Endothelial cell of umbilical vein (primary cell): ENCODE measurements around the gene PPIE. TPM values are rescaled to one million over a fixed set of nuclear protein-coding genes. Genes with fewer than 3 reads are reported as not detected.

Experiments
- BruUV-seq: library from RNA; stranded (reverse); fragments of 400-500 nt; replicated peaks from 2 replicates; lab custom pipeline; 2021; lab: Mats Ljungman, UMichigan
- CTCF ChIA-PET: fragments of 300-600, 350-600 bp; sonication (Branson Sonifier 250); formaldehyde crosslinking; loops from one replicate; lab custom pipeline; 2021; ENCODE audit warnings: antibody characterized with exemption, inconsistent platforms; lab: Charles Lee
- POLR2A ChIA-PET: fragments of 300-600, 350-600 bp; sonication (Branson Sonifier 250); formaldehyde crosslinking; loops from one replicate; lab custom pipeline; 2021; ENCODE audit warnings: antibody characterized with exemption, inconsistent platforms; lab: Charles Lee
- DNase-seq: peaks from one replicate; pipeline ENCODE4 v3.0.0-alpha.2; 2011; ENCODE audit warnings: low read depth, low spot score
- FAIRE-seq: peaks from 2 replicates; lab custom pipeline; 2011; peaks lifted over from hg19 to GRCh38; lab: Jason Lieb, UNC
- H2AFZ ChIP-seq: 2 replicates; pipeline ENCODE4 v1.6.0; 2012; ENCODE audit warnings: low read depth, low read length, control low read depth, inconsistent platforms
- H3K27ac ChIP-seq: 2 replicates; pipeline ENCODE4 v1.5.1; 2011; ENCODE audit warnings: low read depth, mild to moderate bottlenecking, control low read depth, low read length, moderate library complexity; ENCODE audit not compliant: insufficient read depth
- H3K27me3 ChIP-seq, 2 experiments: 2 replicates each; pipeline versions ENCODE4 v1.6.0 to v1.6.1; 2011; ENCODE audit warnings: low read length in 2 of 2, mixed read lengths in 1 of 2; ENCODE audit not compliant: control insufficient read depth in 2 of 2, insufficient read depth in 2 of 2
- H3K36me3 ChIP-seq, 2 experiments: 2 replicates in 1 of 2; 3 replicates in 1 of 2; pipeline ENCODE4 v1.5.1; 2011; ENCODE audit warnings: low read length in 2 of 2, mild to moderate bottlenecking in 1 of 2, moderate library complexity in 1 of 2; ENCODE audit not compliant: control insufficient read depth in 2 of 2, insufficient read depth in 2 of 2; ENCODE audit errors: extremely low read depth in 1 of 2
- H3K4me1 ChIP-seq: 3 replicates; pipeline ENCODE4 v1.5.1; 2011; ENCODE audit warnings: mild to moderate bottlenecking, low read length; ENCODE audit not compliant: control insufficient read depth, insufficient read depth; ENCODE audit errors: extremely low read depth
- H3K4me2 ChIP-seq: 2 replicates; pipeline ENCODE4 v1.6.1; 2011; ENCODE audit warnings: low read length, control low read depth, mixed read lengths; ENCODE audit not compliant: insufficient read depth
- H3K4me3 ChIP-seq, 3 experiments: fragments of 200-600 bp in 1 of 3; sonication (generic), shearing (Covaris generic) in 1 of 3; replicated peaks in 1 of 3; 2 replicates each; pipeline ENCODE4 v1.5.1; 2011 to 2016; ENCODE audit warnings: control low read depth in 3 of 3, low read length in 3 of 3, mild to moderate bottlenecking in 2 of 3, inconsistent platforms in 1 of 3, low read depth in 1 of 3, moderate library complexity in 1 of 3; ENCODE audit not compliant: insufficient read depth in 1 of 3
- H3K79me2 ChIP-seq: 2 replicates; pipeline ENCODE4 v1.6.0; 2012; ENCODE audit warnings: low read length, inconsistent platforms; ENCODE audit not compliant: control insufficient read depth, insufficient read depth
- H3K9ac ChIP-seq: replicated peaks from 2 replicates; pipeline ENCODE3; 2011; ENCODE audit warnings: low read length, control low read depth; ENCODE audit not compliant: insufficient read depth; ENCODE audit errors: extremely low read depth
- H3K9me1 ChIP-seq: replicated peaks from 3 replicates; pipeline ENCODE4 v1.6.0; 2011; ENCODE audit warnings: mild to moderate bottlenecking, low read length; ENCODE audit not compliant: control insufficient read depth, insufficient read depth; ENCODE audit errors: extremely low read depth
- H3K9me3 ChIP-seq: replicated peaks from 2 replicates; pipeline ENCODE4 v1.5.1; 2012; ENCODE audit warnings: low read length, inconsistent platforms; ENCODE audit not compliant: control insufficient read depth, insufficient read depth
- H4K20me1 ChIP-seq: replicated peaks from 2 replicates; pipeline ENCODE3; 2011; ENCODE audit warnings: mild to moderate bottlenecking, low read length; ENCODE audit not compliant: control insufficient read depth, insufficient read depth; ENCODE audit errors: extremely low read depth
- EZH2 ChIP-seq: IDR thresholded peaks from 2 replicates; pipeline ENCODE4 v1.6.1; 2012; ENCODE audit warnings: borderline replicate concordance, low read depth, mild to moderate bottlenecking, moderate library complexity, low read length, inconsistent platforms; ENCODE audit not compliant: severe bottlenecking
- FOS ChIP-seq: IDR thresholded peaks from 2 replicates; pipeline ENCODE4 v1.6.1; 2011; ENCODE audit warnings: mild to moderate bottlenecking, low read length, moderate library complexity, borderline replicate concordance; ENCODE audit not compliant: insufficient read depth
- GATA2 ChIP-seq: IDR thresholded peaks from 2 replicates; pipeline ENCODE4 v1.7.0; 2011; ENCODE audit warnings: low read depth, mild to moderate bottlenecking, moderate library complexity, mixed read lengths, low read length; ENCODE audit not compliant: insufficient read length, insufficient read depth
- JUN ChIP-seq: IDR thresholded peaks from 2 replicates; pipeline ENCODE4 v1.6.1; 2011; ENCODE audit warnings: borderline replicate concordance, low read depth; ENCODE audit not compliant: insufficient read length, insufficient read depth
- MYC ChIP-seq: IDR thresholded peaks from one replicate; pipeline ENCODE4 v1.6.1; 2011; ENCODE audit warnings: mild to moderate bottlenecking, low read depth, low read length
- POLR2A ChIP-seq: IDR thresholded peaks from 2 replicates; pipeline ENCODE4 v1.6.1; 2012; ENCODE audit warnings: low read depth, mild to moderate bottlenecking, control low read depth, low read length
- POLR2AphosphoS5 ChIP-seq: IDR thresholded peaks from 2 replicates; pipeline ENCODE4 v1.6.1; 2012; ENCODE audit warnings: low read depth, mild to moderate bottlenecking, control low read depth, low read length, moderate library complexity; ENCODE audit not compliant: insufficient read depth
- dilution Hi-C: fragments of 300-500 bp; cut with MboI; formaldehyde crosslinking; loops from one replicate; pipeline ENCODE4 v1.15.0; 2019; ENCODE audit warnings: low sequenced_read_pairs; ENCODE audit not compliant: extremely low pct_ligation_motif_present
- intact Hi-C: fragments of 100-400 bp; cut with micrococcal nuclease; formaldehyde crosslinking; loops from one replicate; pipeline ENCODE4 v1.10.0; 2022
- polyA plus RNA-seq, 4 experiments: library from polyadenylated mRNA; depleted of rRNA in 3 of 4; stranded (reverse) in 3 of 4; unstranded in 1 of 4; fragments of >200 nt; gene quantifications; 2 replicates each; pipeline versions ENCODE4 v1.2.1 to v1.2.3, GENCODE V29; 2011 to 2012; ENCODE audit warnings: missing spikeins in 1 of 4
- total RNA-seq: library from RNA; stranded (reverse); gene quantifications from 2 replicates; pipeline ENCODE4 v1.2.3, GENCODE V29; 2021
- TF ChIP-seq, protein P1 (sequence below), 2 donors: IDR thresholded peaks; 1 replicate in 1 of 2; 2 replicates in 1 of 2; pipeline ENCODE4 v1.5.1; 2011; ENCODE audit warnings: low read length in 2 of 2, mild to moderate bottlenecking in 2 of 2, moderate library complexity in 2 of 2, control low read depth in 1 of 2, inconsistent platforms in 1 of 2, low read depth in 1 of 2; ENCODE audit not compliant: insufficient read depth in 1 of 2; ENCODE audit errors: extremely low read depth in 1 of 2
- TF ChIP-seq, protein P2 (sequence below): IDR thresholded peaks from 2 replicates; pipeline ENCODE4 v1.6.1; 2011; ENCODE audit not compliant: insufficient read depth, insufficient read length

Gene PPIE
- total and polyA plus RNA-seq, 2 donors (not counting 3 experiments of a cell fraction or from before 2014, with no cell fraction given): 44.4 to 74.9 TPM

DNA sequence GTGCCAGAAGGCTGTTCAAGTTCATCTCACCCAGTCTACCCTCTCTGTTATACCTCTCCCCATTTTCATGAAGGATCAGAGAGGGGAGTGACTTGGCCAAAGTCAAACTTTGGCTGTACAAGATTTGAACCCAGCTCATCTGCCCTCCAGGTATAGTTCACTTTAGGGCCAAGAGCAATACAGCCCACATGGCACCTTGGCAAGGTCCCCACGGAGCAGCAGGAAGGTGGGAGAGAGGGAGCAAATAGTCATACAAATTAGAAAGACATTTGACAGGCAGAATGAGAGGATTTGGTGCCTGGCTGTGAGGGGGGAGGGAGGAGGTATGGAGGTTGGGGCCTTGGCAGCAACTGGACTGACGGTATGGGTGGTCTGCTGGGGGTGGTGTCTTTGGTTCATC, 48.5 kb upstream of the PPIE start:
- H3K9me3 ChIP-seq: no peaks in the 10 kb centered on the region
- intact Hi-C loops: no loop called here
- no peak overlapping the region for H3K4me2 ChIP-seq
- H3K27me3 ChIP-seq: peaks cover 63 to 72% of the 10 kb centered on the region in 2 experiments
- no peak for DNase-seq
- H3K9me1 ChIP-seq: no peaks in the 10 kb centered on the region
- no peaks in the 10 kb centered on the region for H3K4me1 ChIP-seq
- no TSS peak for BruUV-seq
- H3K27ac ChIP-seq: no peak overlapping the region
- H3K36me3 ChIP-seq: no peaks in the 10 kb centered on the region
- H2AFZ ChIP-seq: no peak overlapping the region
- ChIA-PET POLR2A (no interaction called here), CTCF (interaction anchor here (0.6 kb wide), 1 partner anchor 33 kb away, joined by 4 read pairs; no protein-coding TSS in a partner anchor)
- dilution Hi-C loops: no loop called here
- H3K9ac ChIP-seq: no peak overlapping the region
- no peak overlapping the region for H3K4me3 ChIP-seq
- TF ChIP-seq GATA2: no peak
- no peak for TF ChIP-seq POLR2A
- no peak for TF ChIP-seq EZH2
- TF ChIP-seq, protein P1, sequence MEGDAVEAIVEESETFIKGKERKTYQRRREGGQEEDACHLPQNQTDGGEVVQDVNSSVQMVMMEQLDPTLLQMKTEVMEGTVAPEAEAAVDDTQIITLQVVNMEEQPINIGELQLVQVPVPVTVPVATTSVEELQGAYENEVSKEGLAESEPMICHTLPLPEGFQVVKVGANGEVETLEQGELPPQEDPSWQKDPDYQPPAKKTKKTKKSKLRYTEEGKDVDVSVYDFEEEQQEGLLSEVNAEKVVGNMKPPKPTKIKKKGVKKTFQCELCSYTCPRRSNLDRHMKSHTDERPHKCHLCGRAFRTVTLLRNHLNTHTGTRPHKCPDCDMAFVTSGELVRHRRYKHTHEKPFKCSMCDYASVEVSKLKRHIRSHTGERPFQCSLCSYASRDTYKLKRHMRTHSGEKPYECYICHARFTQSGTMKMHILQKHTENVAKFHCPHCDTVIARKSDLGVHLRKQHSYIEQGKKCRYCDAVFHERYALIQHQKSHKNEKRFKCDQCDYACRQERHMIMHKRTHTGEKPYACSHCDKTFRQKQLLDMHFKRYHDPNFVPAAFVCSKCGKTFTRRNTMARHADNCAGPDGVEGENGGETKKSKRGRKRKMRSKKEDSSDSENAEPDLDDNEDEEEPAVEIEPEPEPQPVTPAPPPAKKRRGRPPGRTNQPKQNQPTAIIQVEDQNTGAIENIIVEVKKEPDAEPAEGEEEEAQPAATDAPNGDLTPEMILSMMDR (IDR thresholded peaks at IDR 0.05; ENCODE audit: extremely low read depth in 1 of 2, insufficient read depth in 1 of 2, low read depth in 1 of 2, low read length in 2 of 2): no peak
- no peak for TF ChIP-seq POLR2AphosphoS5
- TF ChIP-seq JUN: no peak
- no peak for TF ChIP-seq MYC
- TF ChIP-seq, protein P2, sequence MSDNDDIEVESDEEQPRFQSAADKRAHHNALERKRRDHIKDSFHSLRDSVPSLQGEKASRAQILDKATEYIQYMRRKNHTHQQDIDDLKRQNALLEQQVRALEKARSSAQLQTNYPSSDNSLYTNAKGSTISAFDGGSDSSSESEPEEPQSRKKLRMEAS: no peak
- no peak for TF ChIP-seq FOS
- no peak for FAIRE-seq
- H3K79me2 ChIP-seq: no peaks in the 10 kb centered on the region
- no peaks in the 10 kb centered on the region for H4K20me1 ChIP-seq
